Dermis lymphatic vessel endothelial cell (primary cell): ENCODE measurements around the gene NFE2. TPM values are rescaled to one million over a fixed set of nuclear protein-coding genes. Genes with fewer than 3 reads are reported as not detected.

Source experiments
- total RNA-seq: library from RNA; depleted of rRNA; stranded (reverse); fragments of >200 nt; gene quantifications from 2 replicates; pipeline ENCODE4 v1.2.1, GENCODE V29; 2014

NFE2 gene
- total RNA-seq: not detected in 2 replicates

GRCh38 chr12:54300732-54301427 is at the start of gene NFE2:
NFE2 (minus strand) TSS chr12:54301015; CDS start chr12:54295248, 5,767 bp downstream.

GRCh38 chr12:54324617-54325441 is 24.0 kb upstream of the NFE2 start, which contains the start of gene COPZ1:
COPZ1 (plus strand) TSS chr12:54325131; CDS start chr12:54325164, 33 bp downstream.

GRCh38 chr12:54280468-54281260 is 20.2 kb downstream of the NFE2 start, which contains the start of gene HNRNPA1:
HNRNPA1 (plus strand) TSS chr12:54280726; CDS start chr12:54280808, 82 bp downstream.

GRCh38 chr12:54279632-54280467 is 21.0 kb downstream of the NFE2 start, which contains the start of gene CBX5:
CBX5 (minus strand) TSS chr12:54280122; CDS start chr12:54257650, 22,472 bp downstream.

Other genes starting within 250 kb of the NFE2 start
- not detected in 2 replicates for gene HOXC4, start 247.2 kb downstream of the NFE2 start, total RNA-seq
- gene SMUG1, start 112.0 kb downstream of the NFE2 start, total RNA-seq: 20.4 and 20.7 TPM in 2 replicates
- 28.4 and 28.7 TPM in 2 replicates for gene CBX5, start 20.9 kb downstream of the NFE2 start, total RNA-seq
- gene HNRNPA1, start 20.3 kb downstream of the NFE2 start, total RNA-seq: 502 and 576 TPM in 2 replicates
- 96.3 and 96.6 TPM in 2 replicates for gene COPZ1, start 24.1 kb upstream of the NFE2 start, total RNA-seq
- under 0.01 TPM in 1 of 2 replicates, not detected in the other for gene GPR84, start 63.5 kb upstream of the NFE2 start, total RNA-seq
- 0.98 and 1.8 TPM in 2 replicates for gene ZNF385A, start 83.7 kb upstream of the NFE2 start, total RNA-seq
- gene ITGA5, start 118.3 kb upstream of the NFE2 start, total RNA-seq: 255 and 294 TPM in 2 replicates
- not detected in 2 replicates for gene GTSF1, start 172.6 kb upstream of the NFE2 start, total RNA-seq
- gene NCKAP1L, start 196.7 kb upstream of the NFE2 start, total RNA-seq: not detected in 2 replicates
- gene PDE1B, start 248.6 kb upstream of the NFE2 start, total RNA-seq: under 0.01 TPM in 1 of 2 replicates, not detected in the other